Astrocyte (in vitro differentiated cells and primary cell): ENCODE data around the gene FAM174C. TPM values are rescaled to one million over a fixed set of nuclear protein-coding genes. Genes with fewer than 3 reads are reported as not detected.

ENCODE experiments used
- DNase-seq: peaks from one replicate; pipeline ENCODE4 v3.0.0-alpha.2; 2010; ENCODE audit warnings: low read depth
- FAIRE-seq: peaks from 2 replicates; lab custom pipeline; 2011; peaks lifted over from hg19 to GRCh38; lab: Jason Lieb, UNC
- H2AFZ ChIP-seq: 2 replicates; pipeline ENCODE4 v1.6.0; 2012; ENCODE audit warnings: low read depth, low read length, inconsistent platforms
- H3K27ac ChIP-seq: 2 replicates; pipeline ENCODE4 v1.5.1; 2011; ENCODE audit warnings: low read depth, low read length, inconsistent platforms
- H3K27me3 ChIP-seq: 2 replicates; pipeline ENCODE4 v1.6.0; 2011; ENCODE audit warnings: low read length, inconsistent platforms; ENCODE audit not compliant: insufficient read depth
- H3K36me3 ChIP-seq: 2 replicates; pipeline ENCODE4 v1.5.1; 2011; ENCODE audit warnings: low read length, inconsistent platforms; ENCODE audit not compliant: insufficient read depth
- H3K4me1 ChIP-seq: 2 replicates; pipeline ENCODE4 v1.5.1; 2011; ENCODE audit warnings: low read length, inconsistent platforms; ENCODE audit not compliant: insufficient read depth
- H3K4me2 ChIP-seq: 2 replicates; pipeline ENCODE4 v1.6.0; 2012; ENCODE audit warnings: low read length, inconsistent platforms
- H3K4me3 ChIP-seq: 2 replicates; pipeline ENCODE4 v1.5.1; 2011; ENCODE audit warnings: low read depth, mild to moderate bottlenecking, low read length, inconsistent platforms; ENCODE audit not compliant: insufficient read depth
- H3K79me2 ChIP-seq: 2 replicates; pipeline ENCODE4 v1.6.0; 2012; ENCODE audit warnings: mild to moderate bottlenecking, low read length, inconsistent platforms; ENCODE audit not compliant: insufficient read depth
- H3K9ac ChIP-seq: 2 replicates; pipeline ENCODE4 v1.6.0; 2012; ENCODE audit warnings: mild to moderate bottlenecking, low read length, inconsistent platforms
- H3K9me3 ChIP-seq: 2 replicates; pipeline ENCODE4 v1.5.1; 2012; ENCODE audit warnings: low read depth, mild to moderate bottlenecking, low read length, inconsistent platforms; ENCODE audit not compliant: insufficient read depth
- H4K20me1 ChIP-seq: 2 replicates; pipeline ENCODE4 v1.6.0; 2012; ENCODE audit warnings: low read length, inconsistent platforms; ENCODE audit not compliant: insufficient read depth
- H3K27ac Mint-ChIP-seq: one replicate; pipeline ENCODE4 v1.8.0; 2021; ENCODE audit warnings: mild to moderate bottlenecking, mixed read lengths; ENCODE audit not compliant: unreplicated experiment
- H3K27me3 Mint-ChIP-seq: one replicate; pipeline ENCODE4 v1.8.0; 2021; ENCODE audit warnings: low read depth, mixed read lengths; ENCODE audit not compliant: unreplicated experiment
- H3K36me3 Mint-ChIP-seq: one replicate; pipeline ENCODE4 v1.8.0; 2021; ENCODE audit warnings: low read depth, mixed read lengths; ENCODE audit not compliant: unreplicated experiment
- H3K4me1 Mint-ChIP-seq: one replicate; pipeline ENCODE4 v1.8.0; 2021; ENCODE audit warnings: low read depth, mixed read lengths; ENCODE audit not compliant: unreplicated experiment
- H3K4me3 Mint-ChIP-seq: one replicate; pipeline ENCODE4 v1.8.0; 2021; ENCODE audit warnings: mild to moderate bottlenecking, moderate library complexity, mixed read lengths; ENCODE audit not compliant: unreplicated experiment
- H3K9me3 Mint-ChIP-seq: one replicate; pipeline ENCODE4 v1.8.0; 2021; ENCODE audit warnings: mild to moderate bottlenecking, mixed read lengths; ENCODE audit not compliant: unreplicated experiment
- EZH2 ChIP-seq: IDR thresholded peaks from 2 replicates; pipeline ENCODE4 v1.6.1; 2012; ENCODE audit warnings: mild to moderate bottlenecking, low read length, inconsistent platforms; ENCODE audit not compliant: insufficient read depth
- total RNA-seq: library from RNA; stranded (reverse); gene quantifications from 2 replicates; pipeline ENCODE4 v1.2.1, GENCODE V29; 2021
- TF ChIP-seq, protein P1 (sequence below): IDR thresholded peaks from 2 replicates; pipeline ENCODE4 v1.5.1; 2011; ENCODE audit warnings: low read depth, mild to moderate bottlenecking, inconsistent platforms, low read length, moderate library complexity; ENCODE audit not compliant: insufficient read depth

The FAM174C gene
- total RNA-seq, 1 donor from 2014 or later, result 50.5 TPM

DNA sequence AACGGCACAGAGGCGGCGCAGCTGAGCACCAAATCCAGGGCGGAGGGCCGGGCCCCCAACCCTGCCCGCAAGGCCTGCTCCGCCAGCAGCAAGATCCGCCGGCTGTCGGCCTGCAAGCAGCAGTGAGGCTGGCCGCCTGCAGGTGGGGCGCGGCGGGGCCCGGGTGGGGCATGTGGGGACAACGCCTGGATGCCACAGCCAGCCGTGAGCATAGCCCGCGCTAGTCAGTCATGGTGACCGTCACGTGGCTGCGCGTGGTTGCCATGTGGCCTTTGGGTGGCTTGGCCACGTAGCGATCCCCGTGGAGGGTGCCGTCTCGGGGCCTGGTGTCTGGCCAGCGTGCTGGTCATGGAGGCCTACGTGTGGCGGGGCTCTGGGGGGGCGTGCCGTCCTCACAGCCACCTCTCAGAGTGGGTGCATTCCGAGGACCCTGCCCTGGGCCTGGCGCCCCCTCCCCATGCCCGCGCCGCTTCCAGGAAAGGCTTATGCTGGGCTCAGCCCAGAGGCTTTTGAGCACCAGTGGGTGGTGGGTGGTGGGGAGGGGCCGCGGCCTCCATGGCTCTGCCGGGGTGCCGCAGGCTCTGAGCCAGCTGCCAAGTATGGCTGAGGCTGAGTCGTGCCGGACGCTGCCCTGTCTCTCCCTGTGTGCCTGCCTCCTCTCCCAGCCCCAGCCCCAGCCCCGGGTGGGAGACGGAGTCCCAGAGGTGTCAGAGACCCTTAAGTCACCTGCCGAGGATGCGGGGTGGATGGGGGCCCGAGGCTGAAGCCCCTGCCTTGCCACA is 48.6 kb upstream of the FAM174C start:
- Histone ChIP-seq H3K36me3 (no peaks in the 10 kb centered on the region), H3K4me1 (no peaks in the 10 kb centered on the region), H3K4me3 (no peak overlapping the region), H3K9ac (no peak overlapping the region), H3K4me2 (no peak overlapping the region), H2AFZ (no peak overlapping the region), H3K79me2 (peaks cover 6% of the 10 kb centered on the region), H4K20me1 (peaks cover 47% of the 10 kb centered on the region), H3K9me3 (no peaks in the 10 kb centered on the region), H3K27ac (no peak overlapping the region), H3K27me3 (no peaks in the 10 kb centered on the region)
- no peaks in the 10 kb centered on the region for H3K9me3 Mint-ChIP-seq
- no peak for TF ChIP-seq EZH2
- TF ChIP-seq, protein P1, sequence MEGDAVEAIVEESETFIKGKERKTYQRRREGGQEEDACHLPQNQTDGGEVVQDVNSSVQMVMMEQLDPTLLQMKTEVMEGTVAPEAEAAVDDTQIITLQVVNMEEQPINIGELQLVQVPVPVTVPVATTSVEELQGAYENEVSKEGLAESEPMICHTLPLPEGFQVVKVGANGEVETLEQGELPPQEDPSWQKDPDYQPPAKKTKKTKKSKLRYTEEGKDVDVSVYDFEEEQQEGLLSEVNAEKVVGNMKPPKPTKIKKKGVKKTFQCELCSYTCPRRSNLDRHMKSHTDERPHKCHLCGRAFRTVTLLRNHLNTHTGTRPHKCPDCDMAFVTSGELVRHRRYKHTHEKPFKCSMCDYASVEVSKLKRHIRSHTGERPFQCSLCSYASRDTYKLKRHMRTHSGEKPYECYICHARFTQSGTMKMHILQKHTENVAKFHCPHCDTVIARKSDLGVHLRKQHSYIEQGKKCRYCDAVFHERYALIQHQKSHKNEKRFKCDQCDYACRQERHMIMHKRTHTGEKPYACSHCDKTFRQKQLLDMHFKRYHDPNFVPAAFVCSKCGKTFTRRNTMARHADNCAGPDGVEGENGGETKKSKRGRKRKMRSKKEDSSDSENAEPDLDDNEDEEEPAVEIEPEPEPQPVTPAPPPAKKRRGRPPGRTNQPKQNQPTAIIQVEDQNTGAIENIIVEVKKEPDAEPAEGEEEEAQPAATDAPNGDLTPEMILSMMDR, result no peak
- H3K27ac Mint-ChIP-seq, result peak overlapping the region; percentile 12
- no peak overlapping the region for H3K4me3 Mint-ChIP-seq
- H3K4me1 Mint-ChIP-seq, result peaks cover 4% of the 10 kb centered on the region
- DNase-seq, result no peak
- H3K36me3 Mint-ChIP-seq, result peaks cover 2% of the 10 kb centered on the region
- no peak for FAIRE-seq
- no peaks in the 10 kb centered on the region for H3K27me3 Mint-ChIP-seq

DNA sequence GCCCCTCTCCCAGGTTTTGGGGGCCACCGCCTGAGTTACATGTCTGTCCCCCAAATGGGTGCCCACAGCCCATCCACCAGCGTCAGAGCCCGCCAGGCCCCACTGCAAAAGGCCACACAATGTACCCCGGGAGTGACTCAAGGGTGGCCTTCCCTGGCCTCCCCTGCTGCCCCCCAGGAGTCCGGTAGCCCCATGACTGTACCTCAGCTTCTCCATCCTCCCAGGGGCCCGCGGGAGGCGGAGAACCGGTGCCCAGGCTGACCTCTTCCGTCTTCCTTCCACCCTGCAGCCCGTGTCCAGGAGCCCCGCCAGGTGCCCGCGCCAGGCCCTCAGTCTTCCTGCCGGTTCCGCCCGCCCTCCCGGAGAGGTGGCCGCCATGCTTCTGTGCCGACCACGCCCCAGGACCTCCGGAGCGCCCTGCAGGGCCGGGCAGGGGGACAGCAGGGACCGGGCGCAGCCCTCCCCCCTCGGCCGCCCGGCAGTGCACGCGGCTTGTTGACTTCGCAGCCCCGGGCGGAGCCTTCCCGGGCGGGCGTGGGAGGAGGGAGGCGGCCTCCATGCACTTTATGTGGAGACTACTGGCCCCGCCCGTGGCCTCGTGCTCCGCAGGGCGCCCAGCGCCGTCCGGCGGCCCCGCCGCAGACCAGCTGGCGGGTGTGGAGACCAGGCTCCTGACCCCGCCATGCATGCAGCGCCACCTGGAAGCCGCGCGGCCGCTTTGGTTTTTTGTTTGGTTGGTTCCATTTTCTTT is 47.9 kb upstream of the FAM174C start:
- DNase-seq (no peak), FAIRE-seq (no peak)
- Histone ChIP-seq H3K9me3 (no peaks in the 10 kb centered on the region), H3K79me2 (peaks cover 6% of the 10 kb centered on the region), H3K36me3 (no peaks in the 10 kb centered on the region), H3K4me1 (peaks cover 6% of the 10 kb centered on the region), H3K9ac (no peak overlapping the region), H2AFZ (no peak overlapping the region), H3K4me3 (no peak overlapping the region), H4K20me1 (peaks cover 47% of the 10 kb centered on the region), H3K27me3 (no peaks in the 10 kb centered on the region), H3K4me2 (no peak overlapping the region), H3K27ac (no peak overlapping the region)
- TF ChIP-seq, protein P1, result no peak
- TF ChIP-seq EZH2, result no peak
- H3K27me3 Mint-ChIP-seq, result no peaks in the 10 kb centered on the region
- peaks cover 5% of the 10 kb centered on the region for H3K36me3 Mint-ChIP-seq
- H3K27ac Mint-ChIP-seq, result peak overlapping the region; percentile 12
- H3K4me1 Mint-ChIP-seq, result peaks cover 8% of the 10 kb centered on the region
- H3K9me3 Mint-ChIP-seq, result no peaks in the 10 kb centered on the region
- H3K4me3 Mint-ChIP-seq, result no peak overlapping the region
